WTC11 (cell line): Measurements from ENCODE around the gene CDH2. TPM values are rescaled to one million over a fixed set of nuclear protein-coding genes. Genes with fewer than 3 reads are reported as not detected.

Experiments
- ATAC-seq: fragments of 200-7000 bp; cut with Tn5 transposase; 2 replicates; pipeline ENCODE4 v1.10.0; 2021; ENCODE audit warnings: mild to moderate bottlenecking, moderate library complexity
- CTCF ChIA-PET: fragments of 300-600 bp; sonication (Branson Sonifier 250); formaldehyde crosslinking; loops from one replicate; lab custom pipeline; 2021; ENCODE audit warnings: antibody characterized with exemption; lab: Charles Lee
- POLR2A ChIA-PET: fragments of 350-600 bp; sonication (Branson Sonifier 250); formaldehyde crosslinking; loops from one replicate; lab custom pipeline; 2021; ENCODE audit warnings: antibody characterized with exemption; lab: Charles Lee
- DNase-seq: peaks from one replicate; pipeline ENCODE4 v3.0.0; 2021; ENCODE audit warnings: low spot score
- H3K27ac Mint-ChIP-seq: 2 replicates; pipeline ENCODE4 v1.8.0; 2021; ENCODE audit warnings: mixed read lengths
- H3K27me3 Mint-ChIP-seq: 2 replicates; pipeline ENCODE4 v1.8.0; 2021; ENCODE audit warnings: low read depth, mild to moderate bottlenecking, moderate library complexity, mixed read lengths
- H3K36me3 Mint-ChIP-seq: 2 replicates; pipeline ENCODE4 v1.8.0; 2021; ENCODE audit warnings: mixed read lengths
- H3K4me1 Mint-ChIP-seq: 2 replicates; pipeline ENCODE4 v1.8.0; 2022; ENCODE audit warnings: mixed read lengths
- H3K4me3 Mint-ChIP-seq: 2 replicates; pipeline ENCODE4 v1.8.0; 2021; ENCODE audit warnings: mild to moderate bottlenecking, moderate library complexity, mixed read lengths
- H3K9me3 Mint-ChIP-seq: 2 replicates; pipeline ENCODE4 v1.8.0; 2021; ENCODE audit warnings: mixed read lengths
- CREB1 ChIP-seq: sonication (generic); formaldehyde crosslinking; IDR thresholded peaks from 2 replicates; pipeline ENCODE4 v1.8.0; 2023; ENCODE audit warnings: mild to moderate bottlenecking, missing genetic modification reagents
- CREM ChIP-seq: sonication (generic); formaldehyde crosslinking; IDR thresholded peaks from 2 replicates; pipeline ENCODE4 v1.8.1; 2022; ENCODE audit warnings: mild to moderate bottlenecking, missing genetic modification reagents, moderate library complexity
- ELF4 ChIP-seq: sonication (generic); formaldehyde crosslinking; IDR thresholded peaks from 2 replicates; pipeline ENCODE4 v1.8.1; 2022; ENCODE audit warnings: low read depth, mild to moderate bottlenecking, moderate library complexity, missing genetic modification reagents
- EMX1 ChIP-seq: fragments of 250-450 bp; sonication (Bioruptor Pico); IDR thresholded peaks from 2 replicates; pipeline ENCODE4 v1.8.0; 2021; ENCODE audit warnings: mild to moderate bottlenecking
- HMGA2 ChIP-seq: fragments of 250-450 bp; sonication (Bioruptor Pico); IDR thresholded peaks from 2 replicates; pipeline ENCODE4 v1.4.0; 2021; ENCODE audit warnings: mild to moderate bottlenecking, moderate library complexity
- NR2C2 ChIP-seq: sonication (generic); formaldehyde crosslinking; IDR thresholded peaks from 2 replicates; pipeline ENCODE4 v1.8.0; 2022; ENCODE audit warnings: mild to moderate bottlenecking, missing genetic modification reagents
- PRRX2 ChIP-seq: fragments of 250-450 bp; sonication (Bioruptor Pico); IDR thresholded peaks from 2 replicates; pipeline ENCODE4 v1.8.0; 2021; ENCODE audit warnings: mild to moderate bottlenecking
- RELA ChIP-seq: sonication (generic); formaldehyde crosslinking; IDR thresholded peaks from 2 replicates; pipeline ENCODE4 v1.8.1; 2022; ENCODE audit warnings: missing genetic modification reagents, mild to moderate bottlenecking, borderline replicate concordance
- RORB ChIP-seq: fragments of 250-450 bp; sonication (Bioruptor Pico); IDR thresholded peaks from 2 replicates; pipeline ENCODE4 v1.9.0; 2021; ENCODE audit warnings: mild to moderate bottlenecking
- SOX15 ChIP-seq: fragments of 250-450 bp; sonication (Bioruptor Pico); IDR thresholded peaks from 2 replicates; pipeline ENCODE4 v1.9.0; 2021; ENCODE audit warnings: mild to moderate bottlenecking
- TCF7 ChIP-seq: sonication (generic); formaldehyde crosslinking; IDR thresholded peaks from 2 replicates; pipeline ENCODE4 v1.8.0; 2022; ENCODE audit warnings: mild to moderate bottlenecking, low read depth, missing genetic modification reagents, moderate library complexity
- TEAD4 ChIP-seq: sonication (generic); formaldehyde crosslinking; IDR thresholded peaks from 2 replicates; pipeline ENCODE4 v1.8.0; 2022; ENCODE audit warnings: mild to moderate bottlenecking, missing genetic modification reagents
- ZNF396 ChIP-seq: fragments of 250-450 bp; sonication (Bioruptor Pico); IDR thresholded peaks from 2 replicates; pipeline ENCODE4 v1.8.0; 2021; ENCODE audit warnings: mild to moderate bottlenecking, moderate library complexity, borderline replicate concordance
- total RNA-seq: library from RNA; stranded (reverse); gene quantifications from 3 replicates; pipeline ENCODE4 v1.2.3, GENCODE V29; 2021
- TF ChIP-seq, protein P1 (sequence below): fragments of 250-450 bp; sonication (Bioruptor Pico); IDR thresholded peaks from 2 replicates; pipeline ENCODE4 v1.9.0; 2021; ENCODE audit warnings: mild to moderate bottlenecking, borderline replicate concordance
- TF ChIP-seq, protein P2 (sequence below): sonication (generic); formaldehyde crosslinking; IDR thresholded peaks from 2 replicates; pipeline ENCODE4 v1.8.0; 2023; ENCODE audit warnings: missing genetic modification reagents
- TF ChIP-seq, protein P3 (sequence below): sonication (generic); formaldehyde crosslinking; IDR thresholded peaks from 2 replicates; pipeline ENCODE4 v1.8.1; 2023; ENCODE audit warnings: mild to moderate bottlenecking, missing genetic modification reagents, moderate library complexity
- TF ChIP-seq, protein P4 (sequence below): fragments of 250-450 bp; sonication (Bioruptor Pico); IDR thresholded peaks from 2 replicates; pipeline ENCODE4 v1.9.0; 2021; ENCODE audit warnings: mild to moderate bottlenecking
- TF ChIP-seq, protein P5 (sequence below): fragments of 200-600 bp; IDR thresholded peaks from 2 replicates; pipeline ENCODE4 v1.8.0; 2022; ENCODE audit warnings: antibody characterized with exemption
- TF ChIP-seq, protein P6 (sequence below): sonication (generic); formaldehyde crosslinking; IDR thresholded peaks from 2 replicates; pipeline ENCODE4 v1.8.1; 2023; ENCODE audit warnings: mild to moderate bottlenecking, missing genetic modification reagents, moderate library complexity
- TF ChIP-seq, protein P7 (sequence below): sonication (generic); formaldehyde crosslinking; IDR thresholded peaks from 2 replicates; pipeline ENCODE4 v1.8.1; 2023; ENCODE audit warnings: mild to moderate bottlenecking, moderate library complexity, missing genetic modification reagents

The CDH2 gene
- total RNA-seq, 1 experiment from 2014 or later, result 17.3 TPM

DNA sequence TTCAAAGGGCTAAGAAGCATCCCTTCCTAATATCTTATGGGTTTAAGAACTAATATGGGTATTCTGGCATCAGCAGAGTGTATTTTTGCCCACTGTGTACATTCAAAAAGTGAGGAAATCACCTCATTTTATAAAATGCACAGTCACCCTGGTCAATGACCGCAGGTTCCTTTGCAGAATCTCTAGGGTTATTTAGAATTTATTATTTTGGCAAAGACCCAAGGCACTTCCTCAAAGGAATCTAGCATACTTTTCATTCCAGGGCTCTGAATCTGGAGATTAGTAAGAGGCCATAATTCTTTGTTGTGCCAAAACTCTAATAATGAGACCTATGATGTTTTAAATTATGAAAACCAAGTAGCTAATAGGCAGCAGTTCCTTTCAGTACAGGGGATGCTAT lies 27.2 kb upstream of the CDH2 start (continued):
- TF ChIP-seq, protein P1, sequence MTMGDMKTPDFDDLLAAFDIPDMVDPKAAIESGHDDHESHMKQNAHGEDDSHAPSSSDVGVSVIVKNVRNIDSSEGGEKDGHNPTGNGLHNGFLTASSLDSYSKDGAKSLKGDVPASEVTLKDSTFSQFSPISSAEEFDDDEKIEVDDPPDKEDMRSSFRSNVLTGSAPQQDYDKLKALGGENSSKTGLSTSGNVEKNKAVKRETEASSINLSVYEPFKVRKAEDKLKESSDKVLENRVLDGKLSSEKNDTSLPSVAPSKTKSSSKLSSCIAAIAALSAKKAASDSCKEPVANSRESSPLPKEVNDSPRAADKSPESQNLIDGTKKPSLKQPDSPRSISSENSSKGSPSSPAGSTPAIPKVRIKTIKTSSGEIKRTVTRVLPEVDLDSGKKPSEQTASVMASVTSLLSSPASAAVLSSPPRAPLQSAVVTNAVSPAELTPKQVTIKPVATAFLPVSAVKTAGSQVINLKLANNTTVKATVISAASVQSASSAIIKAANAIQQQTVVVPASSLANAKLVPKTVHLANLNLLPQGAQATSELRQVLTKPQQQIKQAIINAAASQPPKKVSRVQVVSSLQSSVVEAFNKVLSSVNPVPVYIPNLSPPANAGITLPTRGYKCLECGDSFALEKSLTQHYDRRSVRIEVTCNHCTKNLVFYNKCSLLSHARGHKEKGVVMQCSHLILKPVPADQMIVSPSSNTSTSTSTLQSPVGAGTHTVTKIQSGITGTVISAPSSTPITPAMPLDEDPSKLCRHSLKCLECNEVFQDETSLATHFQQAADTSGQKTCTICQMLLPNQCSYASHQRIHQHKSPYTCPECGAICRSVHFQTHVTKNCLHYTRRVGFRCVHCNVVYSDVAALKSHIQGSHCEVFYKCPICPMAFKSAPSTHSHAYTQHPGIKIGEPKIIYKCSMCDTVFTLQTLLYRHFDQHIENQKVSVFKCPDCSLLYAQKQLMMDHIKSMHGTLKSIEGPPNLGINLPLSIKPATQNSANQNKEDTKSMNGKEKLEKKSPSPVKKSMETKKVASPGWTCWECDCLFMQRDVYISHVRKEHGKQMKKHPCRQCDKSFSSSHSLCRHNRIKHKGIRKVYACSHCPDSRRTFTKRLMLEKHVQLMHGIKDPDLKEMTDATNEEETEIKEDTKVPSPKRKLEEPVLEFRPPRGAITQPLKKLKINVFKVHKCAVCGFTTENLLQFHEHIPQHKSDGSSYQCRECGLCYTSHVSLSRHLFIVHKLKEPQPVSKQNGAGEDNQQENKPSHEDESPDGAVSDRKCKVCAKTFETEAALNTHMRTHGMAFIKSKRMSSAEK (CRISPR knock-in tag), result no peak
- TF ChIP-seq ZNF396 (CRISPR knock-in tag) (no peak), PRRX2 (CRISPR knock-in tag) (no peak), SOX15 (CRISPR knock-in tag) (no peak), TEAD4 (CRISPR knock-in tag) (no peak), RORB (CRISPR knock-in tag) (no peak), EMX1 (no peak)
- TF ChIP-seq, protein P2, sequence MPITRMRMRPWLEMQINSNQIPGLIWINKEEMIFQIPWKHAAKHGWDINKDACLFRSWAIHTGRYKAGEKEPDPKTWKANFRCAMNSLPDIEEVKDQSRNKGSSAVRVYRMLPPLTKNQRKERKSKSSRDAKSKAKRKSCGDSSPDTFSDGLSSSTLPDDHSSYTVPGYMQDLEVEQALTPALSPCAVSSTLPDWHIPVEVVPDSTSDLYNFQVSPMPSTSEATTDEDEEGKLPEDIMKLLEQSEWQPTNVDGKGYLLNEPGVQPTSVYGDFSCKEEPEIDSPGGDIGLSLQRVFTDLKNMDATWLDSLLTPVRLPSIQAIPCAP, result no peak
- TF ChIP-seq, protein P3, sequence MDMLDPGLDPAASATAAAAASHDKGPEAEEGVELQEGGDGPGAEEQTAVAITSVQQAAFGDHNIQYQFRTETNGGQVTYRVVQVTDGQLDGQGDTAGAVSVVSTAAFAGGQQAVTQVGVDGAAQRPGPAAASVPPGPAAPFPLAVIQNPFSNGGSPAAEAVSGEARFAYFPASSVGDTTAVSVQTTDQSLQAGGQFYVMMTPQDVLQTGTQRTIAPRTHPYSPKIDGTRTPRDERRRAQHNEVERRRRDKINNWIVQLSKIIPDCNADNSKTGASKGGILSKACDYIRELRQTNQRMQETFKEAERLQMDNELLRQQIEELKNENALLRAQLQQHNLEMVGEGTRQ (CRISPR knock-in tag), result no peak
- TF ChIP-seq, protein P4, sequence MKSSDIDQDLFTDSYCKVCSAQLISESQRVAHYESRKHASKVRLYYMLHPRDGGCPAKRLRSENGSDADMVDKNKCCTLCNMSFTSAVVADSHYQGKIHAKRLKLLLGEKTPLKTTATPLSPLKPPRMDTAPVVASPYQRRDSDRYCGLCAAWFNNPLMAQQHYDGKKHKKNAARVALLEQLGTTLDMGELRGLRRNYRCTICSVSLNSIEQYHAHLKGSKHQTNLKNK (CRISPR knock-in tag), result no peak
- TF ChIP-seq, protein P5, sequence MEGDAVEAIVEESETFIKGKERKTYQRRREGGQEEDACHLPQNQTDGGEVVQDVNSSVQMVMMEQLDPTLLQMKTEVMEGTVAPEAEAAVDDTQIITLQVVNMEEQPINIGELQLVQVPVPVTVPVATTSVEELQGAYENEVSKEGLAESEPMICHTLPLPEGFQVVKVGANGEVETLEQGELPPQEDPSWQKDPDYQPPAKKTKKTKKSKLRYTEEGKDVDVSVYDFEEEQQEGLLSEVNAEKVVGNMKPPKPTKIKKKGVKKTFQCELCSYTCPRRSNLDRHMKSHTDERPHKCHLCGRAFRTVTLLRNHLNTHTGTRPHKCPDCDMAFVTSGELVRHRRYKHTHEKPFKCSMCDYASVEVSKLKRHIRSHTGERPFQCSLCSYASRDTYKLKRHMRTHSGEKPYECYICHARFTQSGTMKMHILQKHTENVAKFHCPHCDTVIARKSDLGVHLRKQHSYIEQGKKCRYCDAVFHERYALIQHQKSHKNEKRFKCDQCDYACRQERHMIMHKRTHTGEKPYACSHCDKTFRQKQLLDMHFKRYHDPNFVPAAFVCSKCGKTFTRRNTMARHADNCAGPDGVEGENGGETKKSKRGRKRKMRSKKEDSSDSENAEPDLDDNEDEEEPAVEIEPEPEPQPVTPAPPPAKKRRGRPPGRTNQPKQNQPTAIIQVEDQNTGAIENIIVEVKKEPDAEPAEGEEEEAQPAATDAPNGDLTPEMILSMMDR, result no peak

DNA sequence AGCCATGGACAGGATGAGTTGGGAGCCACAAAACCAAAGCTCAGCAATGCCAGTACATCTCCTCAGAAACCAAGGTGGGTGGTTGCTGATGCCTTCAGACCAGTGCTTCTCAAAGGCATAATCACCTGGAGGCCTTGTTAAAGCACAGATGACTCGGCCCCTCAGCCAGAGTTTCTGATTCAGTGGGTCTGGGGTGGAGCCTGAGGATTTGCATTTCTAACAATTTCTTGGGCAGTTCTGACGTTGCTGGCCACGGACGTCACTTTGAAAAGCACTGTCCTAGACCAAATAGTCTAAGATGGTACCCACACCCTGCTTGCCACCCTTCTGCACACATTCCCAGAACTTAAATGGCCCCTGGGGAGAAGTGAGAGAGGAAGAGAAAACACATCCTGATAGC lies 24.1 kb upstream of the CDH2 start:
- H3K4me1 Mint-ChIP-seq, result peaks cover 4% of the 10 kb centered on the region; the same call in 1 of the 2 replicates
- H3K4me3 Mint-ChIP-seq, result no peak overlapping the region
- no peaks in the 10 kb centered on the region for H3K36me3 Mint-ChIP-seq
- TF ChIP-seq, protein P6, sequence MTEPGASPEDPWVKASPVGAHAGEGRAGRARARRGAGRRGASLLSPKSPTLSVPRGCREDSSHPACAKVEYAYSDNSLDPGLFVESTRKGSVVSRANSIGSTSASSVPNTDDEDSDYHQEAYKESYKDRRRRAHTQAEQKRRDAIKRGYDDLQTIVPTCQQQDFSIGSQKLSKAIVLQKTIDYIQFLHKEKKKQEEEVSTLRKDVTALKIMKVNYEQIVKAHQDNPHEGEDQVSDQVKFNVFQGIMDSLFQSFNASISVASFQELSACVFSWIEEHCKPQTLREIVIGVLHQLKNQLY (CRISPR knock-in tag), result no peak
- TF ChIP-seq RELA (CRISPR knock-in tag), result no peak
- TF ChIP-seq, protein P7, sequence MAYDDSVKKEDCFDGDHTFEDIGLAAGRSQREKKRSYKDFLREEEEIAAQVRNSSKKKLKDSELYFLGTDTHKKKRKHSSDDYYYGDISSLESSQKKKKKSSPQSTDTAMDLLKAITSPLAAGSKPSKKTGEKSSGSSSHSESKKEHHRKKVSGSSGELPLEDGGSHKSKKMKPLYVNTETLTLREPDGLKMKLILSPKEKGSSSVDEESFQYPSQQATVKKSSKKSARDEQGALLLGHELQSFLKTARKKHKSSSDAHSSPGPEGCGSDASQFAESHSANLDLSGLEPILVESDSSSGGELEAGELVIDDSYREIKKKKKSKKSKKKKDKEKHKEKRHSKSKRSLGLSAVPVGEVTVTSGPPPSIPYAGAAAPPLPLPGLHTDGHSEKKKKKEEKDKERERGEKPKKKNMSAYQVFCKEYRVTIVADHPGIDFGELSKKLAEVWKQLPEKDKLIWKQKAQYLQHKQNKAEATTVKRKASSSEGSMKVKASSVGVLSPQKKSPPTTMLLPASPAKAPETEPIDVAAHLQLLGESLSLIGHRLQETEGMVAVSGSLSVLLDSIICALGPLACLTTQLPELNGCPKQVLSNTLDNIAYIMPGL (CRISPR knock-in tag), result no peak
- no peak for TF ChIP-seq NR2C2 (CRISPR knock-in tag)
- no peak for TF ChIP-seq ELF4
- TF ChIP-seq CREM (CRISPR knock-in tag), result no peak
- no peak for TF ChIP-seq TCF7 (CRISPR knock-in tag)
- no peak for TF ChIP-seq CREB1 (CRISPR knock-in tag)
- TF ChIP-seq HMGA2 (CRISPR knock-in tag), result no peak
- ATAC-seq (no peak), DNase-seq (no peak)
- H3K27me3 Mint-ChIP-seq, result no peaks in the 10 kb centered on the region
- no peak overlapping the region for H3K27ac Mint-ChIP-seq
- CTCF ChIA-PET, result no interaction called here
- POLR2A ChIA-PET, result no interaction called here
- H3K9me3 Mint-ChIP-seq, result no peaks in the 10 kb centered on the region
